Right forelimb (tissue), 1 donor: Measurements from ENCODE around the gene PHF2.

Experiments
- DNase-seq: peaks from one replicate; pipeline ENCODE4 v3.0.0-alpha.2; 2018

The PHF2 gene

DNA sequence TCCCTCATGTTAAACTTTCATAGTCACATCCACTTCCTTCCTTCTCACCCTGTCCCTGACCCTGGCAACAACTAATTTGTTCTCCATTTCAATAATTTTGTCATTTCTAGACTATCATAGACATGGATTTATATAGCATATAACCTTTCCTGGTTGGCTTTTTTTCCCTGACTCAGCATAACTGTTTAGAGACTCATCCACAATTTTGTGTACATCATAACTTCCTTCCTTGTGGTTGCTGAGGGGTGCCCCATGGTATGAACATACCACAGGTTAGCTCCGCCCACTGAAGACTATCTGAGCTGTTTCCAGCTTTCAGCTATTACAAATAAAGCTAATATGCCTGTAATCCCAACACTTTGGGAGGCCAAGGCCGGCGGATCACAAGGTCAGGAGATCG, 137.3 kb downstream of the PHF2 start:
- no peak for DNase-seq

DNA sequence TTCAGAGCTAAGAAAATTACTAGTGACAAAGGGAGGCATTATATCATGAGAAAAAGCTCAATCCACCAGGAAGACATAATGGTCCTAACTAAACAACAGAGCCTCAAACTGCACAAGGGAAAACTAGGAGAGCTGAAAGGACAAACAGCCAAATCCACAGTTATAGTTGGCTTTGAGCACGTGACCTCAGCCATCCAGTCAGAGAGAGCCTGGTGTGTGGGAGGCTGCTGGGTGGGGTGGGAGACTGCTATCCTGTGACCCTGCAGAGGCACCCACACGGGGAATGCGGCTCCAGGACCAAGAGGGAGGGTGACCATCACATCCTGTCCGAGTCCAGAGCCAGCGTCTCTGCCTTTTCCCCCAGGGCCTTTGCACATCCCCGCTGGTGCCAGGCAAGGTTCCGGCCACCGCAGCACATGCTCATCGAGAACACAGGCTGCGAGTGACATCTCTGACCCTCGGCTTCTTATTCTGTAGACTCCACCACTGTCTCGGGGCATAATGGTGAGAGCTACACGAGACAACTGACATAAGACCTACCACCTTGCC, 145.1 kb downstream of the PHF2 start:
- DNase-seq: no peak

GRCh38 chr9:93724852-93725251, 148.5 kb downstream of the PHF2 start:
- DNase-seq: no peak

DNA sequence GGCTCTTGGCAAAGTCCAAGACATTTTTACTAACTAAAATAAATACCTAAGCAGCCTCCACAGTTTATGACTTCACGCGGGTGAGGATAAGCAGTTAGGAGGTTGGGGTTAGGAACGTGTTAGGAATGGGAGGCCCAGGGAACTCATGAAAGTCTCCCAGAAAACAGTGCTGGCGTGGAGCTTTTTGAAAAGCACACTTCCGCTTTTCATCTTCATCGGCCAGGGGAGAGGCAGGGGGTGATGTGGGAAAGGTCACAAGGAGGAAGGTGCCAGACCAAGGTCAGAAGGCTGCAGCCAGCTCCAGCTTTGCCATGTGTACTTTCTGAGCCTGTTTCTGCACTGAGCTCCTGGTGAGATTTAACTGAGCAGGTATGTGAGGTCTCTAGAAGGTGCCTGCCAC, 149.0 kb downstream of the PHF2 start:
- no peak for DNase-seq

- DNase-seq: no peak
Observed at GRCh38 chr9:93726147-93726546, 149.8 kb downstream of the PHF2 start.
